K562 (cell line): Measurements from ENCODE around the gene PSMD10. TPM values are rescaled to one million over a fixed set of nuclear protein-coding genes. Genes with fewer than 3 reads are reported as not detected.

Experiments
- ATAC-seq: fragments of 200-7000 bp; cut with Tn5 transposase; 3 replicates; pipeline ENCODE4 v1.9.1; 2020; ENCODE audit warnings: moderate library complexity
- BruUV-seq: library from RNA; stranded (reverse); fragments of 400-500 nt; replicated peaks from 2 replicates; lab custom pipeline; 2021; lab: Mats Ljungman, UMichigan
- CTCF ChIA-PET: fragments of 300-600 bp; formaldehyde crosslinking; extraction: SDS; loops from one replicate; lab custom pipeline; 2021; ENCODE audit warnings: low intra/inter-chr PET ratio; lab: Yijun Ruan, JAX
- POLR2A ChIA-PET: fragments of 300-600, 350-650 bp; sonication (Branson Sonifier 250); formaldehyde crosslinking; extraction: SDS; loops from one replicate; lab custom pipeline; 2021; ENCODE audit warnings: antibody characterized with exemption, inconsistent platforms; lab: Yijun Ruan, JAX
- DNase-seq, 4 experiments: peaks; one replicate each; pipeline versions ENCODE4 v3.0.0 to v3.0.0-alpha.2; 2011 to 2018; ENCODE audit warnings: low spot score in 3 of 4, mixed read lengths in 3 of 4; ENCODE audit errors: extremely low read depth in 1 of 4
- FAIRE-seq: peaks from 2 replicates; lab custom pipeline; 2011; peaks lifted over from hg19 to GRCh38; lab: Jason Lieb, UNC
- H2AFZ ChIP-seq: 2 replicates; pipeline ENCODE4 v1.6.0; 2011; ENCODE audit warnings: low read depth, low read length, control low read depth, inconsistent platforms
- H3K27ac ChIP-seq: fragments of 200-600 bp; 3 replicates; pipeline ENCODE4 v1.8.0; 2011; ENCODE audit warnings: low read depth, mild to moderate bottlenecking, control low read depth, inconsistent platforms, low read length, moderate library complexity, mixed read lengths; ENCODE audit errors: extremely low read depth
- H3K27me3 ChIP-seq, 2 experiments: fragments of 300-600 bp in 1 of 2; 2 replicates in 1 of 2; 3 replicates in 1 of 2; pipeline versions ENCODE4 v1.6.0 to v1.8.0; 2011; ENCODE audit warnings: inconsistent platforms in 2 of 2, low read length in 2 of 2, mild to moderate bottlenecking in 1 of 2, mixed read lengths in 1 of 2, moderate library complexity in 1 of 2; ENCODE audit not compliant: control insufficient read depth in 2 of 2, insufficient read depth in 2 of 2
- H3K36me3 ChIP-seq: fragments of 300-600 bp; 3 replicates; pipeline ENCODE4 v1.8.0; 2011; ENCODE audit warnings: mild to moderate bottlenecking, low read length, inconsistent platforms; ENCODE audit not compliant: control insufficient read depth, insufficient read depth
- H3K4me1 ChIP-seq, 2 experiments: fragments of 200-600 bp in 1 of 2; replicated peaks in 1 of 2; 2 replicates in 1 of 2; 3 replicates in 1 of 2; pipeline versions ENCODE4 v1.5.1 to v1.8.0; 2011; ENCODE audit warnings: inconsistent platforms in 2 of 2, low read length in 2 of 2, mild to moderate bottlenecking in 1 of 2, mixed read lengths in 1 of 2, moderate library complexity in 1 of 2; ENCODE audit not compliant: control insufficient read depth in 2 of 2, insufficient read depth in 2 of 2
- H3K4me2 ChIP-seq: 2 replicates; pipeline ENCODE4 v1.6.1; 2011; ENCODE audit warnings: low read length, control low read depth, inconsistent platforms, mixed read lengths; ENCODE audit not compliant: insufficient read depth
- H3K4me3 ChIP-seq: fragments of 200-600 bp; sonication (generic), shearing (Covaris generic); 2 replicates; pipeline ENCODE4 v1.5.1; 2016; ENCODE audit warnings: control low read depth, inconsistent platforms
- H3K79me2 ChIP-seq: fragments of 200-600 bp; 3 replicates; pipeline ENCODE4 v1.8.0; 2011; ENCODE audit warnings: low read length, inconsistent platforms; ENCODE audit not compliant: control insufficient read depth, insufficient read depth
- H3K9ac ChIP-seq, 2 experiments: 2 replicates each; pipeline versions ENCODE4 v1.6.0 to v1.6.1; 2011; ENCODE audit warnings: low read depth in 2 of 2, low read length in 2 of 2, control low read depth in 1 of 2, inconsistent platforms in 1 of 2, mild to moderate bottlenecking in 1 of 2, mixed read lengths in 1 of 2; ENCODE audit not compliant: insufficient read depth in 1 of 2
- H3K9me1 ChIP-seq: one replicate; pipeline ENCODE4 v1.6.0; 2011; ENCODE audit warnings: inconsistent platforms, mild to moderate bottlenecking, low read length, moderate library complexity; ENCODE audit not compliant: control insufficient read depth, insufficient read depth
- H3K9me3 ChIP-seq: replicated peaks from 2 replicates; pipeline ENCODE4 v1.5.1; 2011; ENCODE audit warnings: low read depth, low read length, inconsistent platforms; ENCODE audit not compliant: control insufficient read depth, insufficient read depth
- H4K20me1 ChIP-seq: replicated peaks from 2 replicates; pipeline ENCODE4 v1.6.1; 2011; ENCODE audit warnings: low read length, inconsistent platforms, mixed read lengths; ENCODE audit not compliant: control insufficient read depth, insufficient read depth
- BHLHE40 ChIP-seq: IDR thresholded peaks from 2 replicates; pipeline ENCODE4 v1.6.1; 2011; ENCODE audit warnings: low read length, improper control_type of control experiment
- CSDE1 ChIP-seq, 2 experiments: fragments of 450-650 bp; IDR thresholded peaks; 2 replicates each; pipeline ENCODE4 v1.6.1; 2016; ENCODE audit warnings: mild to moderate bottlenecking in 1 of 2
- E2F8 ChIP-seq: fragments of 450-650 bp; IDR thresholded peaks from 2 replicates; pipeline ENCODE4 v1.7.1; 2018; ENCODE audit warnings: mild to moderate bottlenecking, low read depth; ENCODE audit not compliant: partially characterized antibody
- FOSL1 ChIP-seq: fragments of 200-800 bp; sonication (Bioruptor generic); conservative IDR thresholded peaks from 2 replicates; pipeline ENCODE4 v1.6.1; 2016; ENCODE audit warnings: missing genetic modification characterization, missing compliant biosample characterization
- FOXA1 ChIP-seq: fragments of 450-650 bp; IDR thresholded peaks from 2 replicates; pipeline ENCODE4 v1.6.1; 2016; ENCODE audit warnings: mild to moderate bottlenecking, borderline replicate concordance
- GATAD2A ChIP-seq: fragments of 450-650 bp; IDR thresholded peaks from 2 replicates; pipeline ENCODE4 v1.6.1; 2017
- GTF2A2 ChIP-seq: IDR thresholded peaks from 2 replicates; pipeline ENCODE4 v1.6.1; 2016; ENCODE audit warnings: mild to moderate bottlenecking, missing genetic modification characterization, missing compliant biosample characterization
- KDM5B ChIP-seq: fragments of 200-600 bp; sonication (generic); IDR thresholded peaks from 2 replicates; pipeline ENCODE4 v1.6.1; 2012; ENCODE audit warnings: low read depth, mild to moderate bottlenecking, moderate library complexity, low read length, control low read depth, inconsistent platforms; ENCODE audit not compliant: insufficient replicate concordance
- KLF6 ChIP-seq: fragments of 250-450 bp; sonication (Bioruptor Pico); IDR thresholded peaks from 2 replicates; pipeline ENCODE4 v1.4.0; 2020; ENCODE audit warnings: mild to moderate bottlenecking, moderate library complexity, borderline replicate concordance
- MIER1 ChIP-seq: fragments of 450-650 bp; IDR thresholded peaks from 2 replicates; pipeline ENCODE4 v1.6.1; 2016; ENCODE audit warnings: antibody characterized with exemption, mild to moderate bottlenecking, low read depth
- SMARCA4 ChIP-seq: fragments of 450-650 bp; IDR thresholded peaks from 2 replicates; pipeline ENCODE4 v1.6.1; 2016
- ZNF778 ChIP-seq: fragments of 450-650 bp; formaldehyde crosslinking; IDR thresholded peaks from 2 replicates; pipeline ENCODE4 v1.4.0; 2020; ENCODE audit warnings: mild to moderate bottlenecking, moderate library complexity
- WGBS: fragments of 100-300 bp; shearing (Covaris generic); methylation state at CpG from one replicate; pipeline ENCODE4 v1.1.6; 2016; ENCODE audit warnings: low coverage, mixed read lengths; ENCODE audit not compliant: insufficient coverage; ENCODE audit errors: missing lambda C conversion rate; 5-methylcytosine and 5-hydroxymethylcytosine counted together
- in situ Hi-C: fragments of 300-500 bp; cut with MboI; formaldehyde crosslinking; loops from 4 replicates; pipeline ENCODE4 v1.15.0; 2018; ENCODE audit warnings: inconsistent platforms, mixed read lengths
- intact Hi-C: fragments of 100-400 bp; cut with micrococcal nuclease; formaldehyde crosslinking; loops from 2 replicates; pipeline ENCODE4 v1.14.2; 2022
- polyA plus RNA-seq, 8 experiments: library from polyadenylated mRNA; depleted of rRNA in 4 of 8; stranded (reverse) in 5 of 8; unstranded in 3 of 8; fragments of >200 nt; fragmentation: Nextera tagmentation in 2 of 8; fragmentation: Illumina TruSeq in 1 of 8; extraction: Ambion mirVana in 2 of 8; extraction: Trizol in 1 of 8; gene quantifications; 2 replicates each; pipeline versions ENCODE4 v1.2.1 to v1.2.3, GENCODE V29; 2011 to 2014; ENCODE audit warnings: inconsistent platforms in 1 of 8, missing spikeins in 1 of 8
- total RNA-seq, 7 experiments: library from RNA; depleted of rRNA in 6 of 7; stranded (reverse); fragments of >200 nt in 6 of 7; fragmentation: Illumina TruSeq in 2 of 7; extraction: Trizol in 2 of 7; gene quantifications; 2 replicates each; pipeline versions ENCODE4 v1.2.1 to v1.2.3, GENCODE V29; 2011 to 2021; ENCODE audit warnings: low replicate concordance in 1 of 7
- TF ChIP-seq, protein P1 (sequence below): fragments of 450-650 bp; IDR thresholded peaks from 2 replicates; pipeline ENCODE4 v1.6.1; 2014; ENCODE audit warnings: low read depth, mild to moderate bottlenecking, moderate library complexity, borderline replicate concordance

The PSMD10 gene
- total and polyA plus RNA-seq, 9 of the 15 experiments (the other 6 are each of a cell fraction or from before 2014, with no cell fraction given) = 47.8 to 163 (median 70.4) TPM

- TF ChIP-seq FOXA1 = no peak
- TF ChIP-seq KDM5B = no peak
- TF ChIP-seq E2F8 = no peak
- no peak for TF ChIP-seq FOSL1 (tag)
- TF ChIP-seq KLF6 = no peak
- no peak for TF ChIP-seq GTF2A2
- TF ChIP-seq ZNF778 = no peak
Measured at GRCh38 chrX:108070891-108071290, 20.5 kb downstream of the PSMD10 start (continued).

DNA sequence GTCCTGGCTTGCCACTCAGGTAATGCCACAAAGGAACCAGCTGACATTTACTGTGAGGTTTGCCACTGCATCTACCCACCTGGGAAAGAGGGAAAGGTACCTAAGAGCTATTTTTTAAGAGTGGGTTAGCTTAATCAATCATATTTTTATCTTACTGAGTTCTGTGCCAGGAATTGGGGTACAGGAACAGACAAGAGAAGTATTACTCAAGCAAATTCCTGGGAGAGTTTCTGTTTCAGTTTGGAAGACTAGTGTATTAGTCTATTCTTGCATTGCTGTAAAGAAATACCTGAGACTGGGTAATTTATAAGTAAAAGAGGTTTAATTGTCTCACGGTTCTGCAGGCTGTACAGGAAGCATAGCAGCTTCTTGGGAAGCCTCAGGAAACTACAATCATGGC lies 23.2 kb downstream of the PSMD10 start:
- ChIA-PET POLR2A (interaction anchor here (0.8 kb wide), 1 partner anchor 10 kb away, joined by 4 read pairs; no protein-coding TSS in a partner anchor), CTCF (no interaction called here)
- Histone ChIP-seq H3K9me1 (no peaks in the 10 kb centered on the region), H3K79me2 (no peaks in the 10 kb centered on the region), H3K9me3 (no peaks in the 10 kb centered on the region), H3K4me2 (no peak overlapping the region), H4K20me1 (no peaks in the 10 kb centered on the region), H3K4me3 (no peak overlapping the region), H3K9ac (no peak overlapping the region), H2AFZ (no peak overlapping the region), H3K27ac (no peak overlapping the region), H3K36me3 (no peaks in the 10 kb centered on the region), H3K27me3 (no peaks in the 10 kb centered on the region), H3K4me1 (no peaks in the 10 kb centered on the region)
- ATAC-seq = no peak
- no peak for FAIRE-seq
- intact Hi-C loops (no loop called here), in situ Hi-C loops (no loop called here)
- 0% methylated on average over 1 of the region's 1 CpG for WGBS
- TF ChIP-seq SMARCA4 (no peak), CSDE1 (IDR thresholded peaks at IDR 0.05) (no peak), GATAD2A (no peak), MIER1 (no peak), BHLHE40 (no peak)
- TF ChIP-seq, protein P1, sequence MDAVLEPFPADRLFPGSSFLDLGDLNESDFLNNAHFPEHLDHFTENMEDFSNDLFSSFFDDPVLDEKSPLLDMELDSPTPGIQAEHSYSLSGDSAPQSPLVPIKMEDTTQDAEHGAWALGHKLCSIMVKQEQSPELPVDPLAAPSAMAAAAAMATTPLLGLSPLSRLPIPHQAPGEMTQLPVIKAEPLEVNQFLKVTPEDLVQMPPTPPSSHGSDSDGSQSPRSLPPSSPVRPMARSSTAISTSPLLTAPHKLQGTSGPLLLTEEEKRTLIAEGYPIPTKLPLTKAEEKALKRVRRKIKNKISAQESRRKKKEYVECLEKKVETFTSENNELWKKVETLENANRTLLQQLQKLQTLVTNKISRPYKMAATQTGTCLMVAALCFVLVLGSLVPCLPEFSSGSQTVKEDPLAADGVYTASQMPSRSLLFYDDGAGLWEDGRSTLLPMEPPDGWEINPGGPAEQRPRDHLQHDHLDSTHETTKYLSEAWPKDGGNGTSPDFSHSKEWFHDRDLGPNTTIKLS = no peak
- BruUV-seq = no TSS peak
- DNase-seq = no peak
